ENCODE results near the gene BBX.

DNA sequence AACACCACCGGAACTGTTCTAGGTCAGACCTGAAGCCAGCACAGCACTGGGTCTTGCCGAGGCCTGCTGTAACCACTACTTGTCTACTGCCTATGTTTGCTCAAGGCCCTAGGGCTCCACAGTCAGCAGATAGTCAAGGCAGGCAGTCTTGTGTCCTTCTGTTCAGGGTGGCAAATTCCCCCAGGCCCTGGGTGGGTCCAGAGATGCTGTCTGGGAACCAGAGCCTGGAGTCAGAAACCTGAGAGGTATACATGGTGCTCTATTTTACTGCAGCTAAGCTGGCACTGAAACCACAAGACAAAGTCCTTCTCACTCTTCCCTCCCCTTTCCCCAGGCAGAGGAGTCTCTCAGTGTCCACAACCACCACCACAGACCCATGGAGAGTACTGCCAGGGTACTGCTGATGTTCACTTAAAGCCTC, 89.9 kb downstream of the BBX start:
- no peak for TF ChIP-seq POLR2AphosphoS5 (IDR thresholded peaks at IDR 0.05; ENCODE audit: borderline replicate concordance, low read depth, low read length)
- no peak for TF ChIP-seq EZH2 (IDR thresholded peaks at IDR 0.05)
- TF ChIP-seq FOXP2 (optimal IDR thresholded peaks at IDR 0.05; ENCODE audit: control extremely low read depth, extremely low read length, insufficient read depth): no peak
